Liver (tissue), 3 donors: ENCODE data around the gene PLA2G4E.

Experiments used
- ATF3 ChIP-seq: IDR thresholded peaks from 2 replicates; pipeline ENCODE4 v1.6.1; 2016; ENCODE audit warnings: antibody characterized with exemption
- CTCF ChIP-seq: fragments of 150-350 bp; IDR thresholded peaks from 2 replicates; pipeline ENCODE4 v1.5.1; 2017; ENCODE audit warnings: improper control_type of control experiment, low read depth, low read length; ENCODE audit not compliant: missing input control
- EGR1 ChIP-seq, 2 donors: IDR thresholded peaks; 2 replicates each; pipeline ENCODE4 v1.6.1; 2016 to 2018; ENCODE audit warnings: antibody characterized with exemption in 2 of 2, low read depth in 2 of 2
- FOXA1 ChIP-seq: IDR thresholded peaks from 2 replicates; pipeline ENCODE4 v1.6.1; 2016; ENCODE audit warnings: antibody characterized with exemption
- GABPA ChIP-seq, 2 donors: IDR thresholded peaks in 1 of 2; conservative IDR thresholded peaks in 1 of 2; 2 replicates each; pipeline ENCODE4 v1.6.1; 2016; ENCODE audit warnings: antibody characterized with exemption in 2 of 2, mild to moderate bottlenecking in 1 of 2, moderate library complexity in 1 of 2
- HNF4A ChIP-seq, 2 donors: conservative IDR thresholded peaks; 2 replicates each; pipeline ENCODE4 v1.6.1; 2016; ENCODE audit warnings: antibody characterized with exemption in 2 of 2, mild to moderate bottlenecking in 2 of 2
- JUND ChIP-seq, 2 donors: IDR thresholded peaks; 2 replicates each; pipeline ENCODE4 v1.6.1; 2016; ENCODE audit warnings: antibody characterized with exemption in 2 of 2
- MAX ChIP-seq: IDR thresholded peaks from 2 replicates; pipeline ENCODE4 v1.6.1; 2016; ENCODE audit warnings: antibody characterized with exemption
- RAD21 ChIP-seq, 2 donors: IDR thresholded peaks; 2 replicates each; pipeline ENCODE4 v1.6.1; 2016; ENCODE audit warnings: antibody characterized with exemption in 2 of 2, mild to moderate bottlenecking in 2 of 2
- REST ChIP-seq: IDR thresholded peaks from 2 replicates; pipeline ENCODE4 v1.6.1; 2016; ENCODE audit warnings: antibody characterized with exemption, mild to moderate bottlenecking
- RXRA ChIP-seq, 2 donors: IDR thresholded peaks; 2 replicates each; pipeline ENCODE4 v1.6.1; 2017 to 2018; ENCODE audit warnings: antibody characterized with exemption in 2 of 2, mild to moderate bottlenecking in 1 of 2
- SP1 ChIP-seq: IDR thresholded peaks from 2 replicates; pipeline ENCODE4 v1.6.1; 2018; ENCODE audit warnings: antibody characterized with exemption, mild to moderate bottlenecking
- TAF1 ChIP-seq: conservative IDR thresholded peaks from 2 replicates; pipeline ENCODE4 v1.6.1; 2016; ENCODE audit warnings: antibody characterized with exemption, mild to moderate bottlenecking
- YY1 ChIP-seq: IDR thresholded peaks from 2 replicates; pipeline ENCODE4 v1.6.1; 2016; ENCODE audit warnings: antibody characterized with exemption, mild to moderate bottlenecking
- donor health status: healthy.
- donor health status: healthy.

GRCh38 chr15:41948490-41948889 is 72.4 kb downstream of the PLA2G4E start:
- TF ChIP-seq CTCF: no peak
- no peak for TF ChIP-seq ATF3
- TF ChIP-seq RAD21 (IDR thresholded peaks at IDR 0.05): no peak
- TF ChIP-seq YY1: no peak
- no peak for TF ChIP-seq EGR1 (IDR thresholded peaks at IDR 0.05; ENCODE audit: low read depth in 2 of 2)
- no peak for TF ChIP-seq SP1
- no peak for TF ChIP-seq TAF1
- TF ChIP-seq REST: no peak
- TF ChIP-seq MAX: no peak
- no peak for TF ChIP-seq RXRA (IDR thresholded peaks at IDR 0.05)
- TF ChIP-seq GABPA (IDR thresholded peaks at IDR 0.05 in 1 of 2, conservative IDR thresholded peaks at IDR 0.05 in 1 of 2): no peak
- no peak for TF ChIP-seq HNF4A (conservative IDR thresholded peaks at IDR 0.05)
- no peak for TF ChIP-seq JUND (IDR thresholded peaks at IDR 0.05)
- no peak for TF ChIP-seq FOXA1
